Suprapubic skin (tissue), 4 donors: ENCODE results near the gene HMCN1. TPM values are rescaled to one million over a fixed set of nuclear protein-coding genes. Genes with fewer than 3 reads are reported as not detected.

ENCODE experiments used
- DNase-seq, 2 donors: peaks; one replicate each; pipeline ENCODE4 v3.0.0-alpha.2; 2019; ENCODE audit warnings: low spot score in 2 of 2
- H3K27ac ChIP-seq: fragments of 200-600 bp; sonication (generic); one replicate; pipeline ENCODE4 v1.5.1; 2019
- H3K27me3 ChIP-seq: fragments of 200-600 bp; sonication (generic); one replicate; pipeline ENCODE4 v1.5.1; 2019
- H3K36me3 ChIP-seq: fragments of 200-600 bp; sonication (generic); one replicate; pipeline ENCODE4 v1.5.1; 2019
- H3K4me1 ChIP-seq: fragments of 200-600 bp; sonication (generic); one replicate; pipeline ENCODE4 v1.5.1; 2019
- H3K4me3 ChIP-seq: fragments of 200-600 bp; sonication (generic); one replicate; pipeline ENCODE4 v1.5.1; 2019; ENCODE audit warnings: mild to moderate bottlenecking
- H3K9me3 ChIP-seq: fragments of 200-600 bp; sonication (generic); one replicate; pipeline ENCODE4 v1.5.1; 2019
- CTCF ChIP-seq, 2 donors: fragments of 200-600 bp in 1 of 2; fragments of 450-650 bp in 1 of 2; sonication (generic) in 1 of 2; IDR thresholded peaks; one replicate each; pipeline ENCODE4 v1.5.1; 2016 to 2019; ENCODE audit warnings: antibody characterized with exemption in 2 of 2, mild to moderate bottlenecking in 1 of 2, moderate library complexity in 1 of 2
- EP300 ChIP-seq: sonication (generic); formaldehyde crosslinking; IDR thresholded peaks from one replicate; pipeline ENCODE4 v1.6.1; 2017; ENCODE audit warnings: antibody characterized with exemption
- POLR2A ChIP-seq, 2 donors: fragments of 450-650 bp; IDR thresholded peaks; one replicate each; pipeline ENCODE4 v1.6.1; 2017; ENCODE audit warnings: antibody characterized with exemption in 2 of 2, mild to moderate bottlenecking in 2 of 2, moderate library complexity in 2 of 2
- POLR2AphosphoS5 ChIP-seq, 3 donors: sonication (generic); formaldehyde crosslinking; IDR thresholded peaks; one replicate each; pipeline ENCODE4 v1.6.1; 2017; ENCODE audit warnings: antibody characterized with exemption in 3 of 3
- WGBS: methylation state at CpG from one replicate; pipeline ENCODE4 v1.1.5; 2018; 5-methylcytosine and 5-hydroxymethylcytosine counted together
- total RNA-seq, 4 donors: library from RNA; depleted of rRNA; stranded (reverse); fragments of >200 nt; gene quantifications; one replicate each; pipeline ENCODE4 v1.1.0, GENCODE V29; 2016

The HMCN1 gene
- total RNA-seq, 4 donors from 2014 or later, result 2.2 to 5.6 (median 3.7) TPM

GRCh38 chr1:185741551-185741950, 7.4 kb downstream of the HMCN1 start:
- TF ChIP-seq POLR2AphosphoS5 (IDR thresholded peaks at IDR 0.05), result no peak
- TF ChIP-seq CTCF (IDR thresholded peaks at IDR 0.05), result no peak
- no peak for TF ChIP-seq POLR2A (IDR thresholded peaks at IDR 0.05)
- TF ChIP-seq EP300, result no peak
- H3K4me3 ChIP-seq, result no peak overlapping the region
- H3K27ac ChIP-seq, result no peak overlapping the region
- H3K36me3 ChIP-seq, result no peaks in the 10 kb centered on the region
- no peak for DNase-seq
- no peaks in the 10 kb centered on the region for H3K27me3 ChIP-seq
- WGBS, result 67% methylated on average over 3 of the region's 3 CpGs
- H3K4me1 ChIP-seq, result no peaks in the 10 kb centered on the region
- no peaks in the 10 kb centered on the region for H3K9me3 ChIP-seq

- DNase-seq, result no peak
- H3K27ac ChIP-seq, result no peak overlapping the region
- H3K4me3 ChIP-seq, result no peak overlapping the region
- H3K4me1 ChIP-seq, result no peaks in the 10 kb centered on the region
- TF ChIP-seq EP300, result no peak
- TF ChIP-seq CTCF (IDR thresholded peaks at IDR 0.05), result no peak
- TF ChIP-seq POLR2AphosphoS5 (IDR thresholded peaks at IDR 0.05), result no peak
- TF ChIP-seq POLR2A (IDR thresholded peaks at IDR 0.05), result no peak
- no peaks in the 10 kb centered on the region for H3K9me3 ChIP-seq
- H3K36me3 ChIP-seq, result no peaks in the 10 kb centered on the region
- H3K27me3 ChIP-seq, result no peaks in the 10 kb centered on the region
These were observed 8.2 kb downstream of the HMCN1 start for GRCh38 chr1:185742403-185742802.

- WGBS, result 89% methylated on average over 4 of the region's 4 CpGs
- Histone ChIP-seq H3K36me3 (no peaks in the 10 kb centered on the region), H3K9me3 (no peaks in the 10 kb centered on the region), H3K27ac (no peak overlapping the region), H3K4me3 (no peak overlapping the region), H3K4me1 (no peaks in the 10 kb centered on the region), H3K27me3 (no peaks in the 10 kb centered on the region)
- no peak for DNase-seq
- TF ChIP-seq EP300 (no peak), POLR2A (IDR thresholded peaks at IDR 0.05) (no peak), CTCF (IDR thresholded peaks at IDR 0.05) (no peak), POLR2AphosphoS5 (IDR thresholded peaks at IDR 0.05) (no peak)
These were observed 11.0 kb downstream of the HMCN1 start for GRCh38 chr1:185745165-185745564.

GRCh38 chr1:185759061-185759460, 24.9 kb downstream of the HMCN1 start:
- no peaks in the 10 kb centered on the region for H3K4me1 ChIP-seq
- no peaks in the 10 kb centered on the region for H3K36me3 ChIP-seq
- no peaks in the 10 kb centered on the region for H3K9me3 ChIP-seq
- H3K27me3 ChIP-seq, result no peaks in the 10 kb centered on the region
- WGBS, result 94% methylated on average over 1 of the region's 1 CpG
- H3K27ac ChIP-seq, result no peak overlapping the region
- no peak overlapping the region for H3K4me3 ChIP-seq
- no peak for TF ChIP-seq CTCF (IDR thresholded peaks at IDR 0.05)
- TF ChIP-seq POLR2AphosphoS5 (IDR thresholded peaks at IDR 0.05), result no peak
- TF ChIP-seq EP300, result no peak
- no peak for TF ChIP-seq POLR2A (IDR thresholded peaks at IDR 0.05)
- DNase-seq, result no peak

- no peaks in the 10 kb centered on the region for H3K4me1 ChIP-seq
- DNase-seq, result no peak
- no peak overlapping the region for H3K4me3 ChIP-seq
- H3K9me3 ChIP-seq, result no peaks in the 10 kb centered on the region
- no peaks in the 10 kb centered on the region for H3K27me3 ChIP-seq
- no peak overlapping the region for H3K27ac ChIP-seq
- H3K36me3 ChIP-seq, result no peaks in the 10 kb centered on the region
- TF ChIP-seq CTCF (IDR thresholded peaks at IDR 0.05), result no peak
- TF ChIP-seq EP300, result no peak
- no peak for TF ChIP-seq POLR2AphosphoS5 (IDR thresholded peaks at IDR 0.05)
- TF ChIP-seq POLR2A (IDR thresholded peaks at IDR 0.05), result no peak
- 48% methylated on average over 3 of the region's 3 CpGs for WGBS
These were observed 27.6 kb downstream of the HMCN1 start for GRCh38 chr1:185761841-185762240.
